Measurements from ENCODE around the gene C22orf23.

- TF ChIP-seq POLR2A (IDR thresholded peaks at IDR 0.05): no peak
- TF ChIP-seq CTCF (IDR thresholded peaks at IDR 0.05): no peak
Observed at GRCh38 chr22:37967147-37967546, 13.7 kb upstream of the C22orf23 start.

Measured in heart left ventricle (tissue), 13 donors.